Muscle of arm (tissue), 12 donors: ENCODE results near the gene FOXE3. TPM values are rescaled to one million over a fixed set of nuclear protein-coding genes. Genes with fewer than 3 reads are reported as not detected.
A peak's percentile ranks its signal among the peaks of the same experiment; 100 is the strongest.

ENCODE experiments used
- DNase-seq: peaks from one replicate; pipeline ENCODE4 v3.0.0-alpha.2; 2013
- polyA plus RNA-seq, 12 donors: library from polyadenylated mRNA; unstranded; fragments of 120-200 nt; gene quantifications; one replicate each; pipeline ENCODE4 v1.2.1, GENCODE V29; 2013; ENCODE audit not compliant: insufficient read length in 12 of 12

The FOXE3 gene
- polyA plus RNA-seq, 12 donors: 0.08 to 0.26 (median 0.20) TPM; not detected in 9

GRCh38 chr1:47403321-47403910, 12.7 kb upstream of the FOXE3 start:
- no peak for DNase-seq

DNA sequence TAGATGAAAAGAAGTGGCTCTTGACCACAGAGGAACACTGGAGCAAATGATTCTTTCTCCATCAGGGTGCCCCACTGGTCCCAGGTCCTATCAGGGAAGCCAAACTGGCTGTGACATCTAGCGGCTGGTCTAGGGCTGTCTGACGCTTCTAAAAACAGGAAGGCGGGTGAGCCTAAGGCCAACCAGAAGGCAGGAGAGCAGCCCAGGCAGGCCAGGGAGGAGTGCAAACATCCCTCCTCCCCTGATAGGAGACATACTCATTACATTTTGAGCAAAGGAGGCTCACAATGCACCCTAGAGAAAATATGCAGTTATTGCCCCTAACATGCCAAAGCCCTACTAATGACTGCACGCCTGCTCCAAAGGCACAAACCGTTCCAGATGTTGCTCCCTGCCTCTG, 10.4 kb upstream of the FOXE3 start:
- DNase-seq: no peak

DNA sequence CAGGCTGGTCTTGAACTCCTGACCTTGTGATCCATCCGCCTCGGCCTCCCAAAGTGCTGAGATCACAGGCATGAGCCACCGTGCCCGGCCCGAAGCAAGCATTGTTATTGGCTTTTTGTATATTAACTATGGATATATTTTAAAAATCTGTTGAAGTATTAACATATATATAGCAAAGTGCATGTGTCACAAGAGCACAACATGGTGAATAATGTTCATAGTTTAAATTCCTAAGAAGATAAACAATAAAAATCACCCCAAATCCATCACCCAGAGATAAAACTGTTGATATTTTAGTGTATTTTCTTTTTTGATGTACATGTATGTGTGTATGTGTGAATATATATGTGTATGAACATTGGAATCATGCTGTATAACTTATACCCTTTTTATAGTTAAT, 9.1 kb upstream of the FOXE3 start:
- no peak for DNase-seq

DNA sequence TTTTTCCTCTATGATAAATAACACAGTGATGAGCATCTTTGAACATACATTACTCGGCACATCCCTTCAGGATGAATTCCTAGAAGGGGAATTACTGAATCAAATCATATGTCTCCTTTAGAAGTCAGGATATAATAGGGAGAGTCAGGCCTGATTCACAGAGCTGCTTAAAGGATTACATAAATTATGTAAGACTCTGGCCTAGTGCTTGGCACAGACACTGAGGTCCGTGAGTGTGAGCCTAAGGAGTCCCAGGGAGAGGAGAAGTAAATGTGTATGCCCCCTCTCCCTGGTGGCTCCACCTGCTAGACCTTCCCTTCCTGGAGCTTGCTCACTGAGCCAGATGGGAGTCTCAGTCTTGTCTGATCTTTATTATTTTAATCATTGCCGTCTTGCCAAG, 8.6 kb upstream of the FOXE3 start:
- no peak for DNase-seq

- DNase-seq: no peak
Measured at GRCh38 chr1:47409311-47410067, 6.6 kb upstream of the FOXE3 start.

GRCh38 chr1:47410068-47410455, 6.0 kb upstream of the FOXE3 start:
- no peak for DNase-seq

DNA sequence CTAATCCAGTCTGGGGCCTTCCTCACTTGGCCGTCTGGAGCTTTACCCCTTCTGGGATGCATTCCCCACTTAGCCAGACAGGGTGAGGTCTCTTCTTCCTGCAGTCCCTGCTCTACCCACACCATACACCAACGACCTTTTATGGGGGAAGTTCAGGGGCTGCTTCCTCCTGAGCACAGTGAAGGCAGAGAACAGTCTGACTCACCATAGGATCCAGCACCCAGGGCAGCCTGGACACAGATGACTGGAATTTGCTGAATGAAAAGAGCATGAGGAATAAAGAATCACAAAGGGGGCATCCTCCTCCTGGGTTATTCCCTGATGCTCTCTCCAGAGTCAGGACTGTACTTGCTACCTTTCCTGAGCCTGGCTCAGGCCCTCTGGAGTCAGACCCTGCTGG, 4.6 kb upstream of the FOXE3 start:
- no peak for DNase-seq

DNA sequence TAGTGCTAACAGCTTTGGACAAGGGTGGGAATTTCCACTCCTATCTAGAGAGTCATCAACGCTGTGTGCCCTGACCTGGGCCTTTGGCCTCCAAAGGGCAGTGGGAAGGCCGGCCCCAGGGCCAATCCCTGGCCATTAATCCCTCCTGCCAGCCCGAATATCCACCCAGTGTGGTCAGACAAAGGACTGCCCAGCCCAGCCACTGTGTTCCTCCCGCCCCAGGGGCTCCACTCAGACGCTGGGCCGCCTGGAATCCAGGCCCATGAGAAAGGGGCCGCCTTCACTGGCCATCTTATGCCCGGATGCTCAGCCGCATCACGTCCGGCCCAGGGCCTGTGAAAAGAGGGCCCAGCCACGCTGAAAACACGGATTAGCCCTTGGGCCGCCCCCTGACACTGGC, 3.6 kb upstream of the FOXE3 start:
- no peak for DNase-seq

DNA sequence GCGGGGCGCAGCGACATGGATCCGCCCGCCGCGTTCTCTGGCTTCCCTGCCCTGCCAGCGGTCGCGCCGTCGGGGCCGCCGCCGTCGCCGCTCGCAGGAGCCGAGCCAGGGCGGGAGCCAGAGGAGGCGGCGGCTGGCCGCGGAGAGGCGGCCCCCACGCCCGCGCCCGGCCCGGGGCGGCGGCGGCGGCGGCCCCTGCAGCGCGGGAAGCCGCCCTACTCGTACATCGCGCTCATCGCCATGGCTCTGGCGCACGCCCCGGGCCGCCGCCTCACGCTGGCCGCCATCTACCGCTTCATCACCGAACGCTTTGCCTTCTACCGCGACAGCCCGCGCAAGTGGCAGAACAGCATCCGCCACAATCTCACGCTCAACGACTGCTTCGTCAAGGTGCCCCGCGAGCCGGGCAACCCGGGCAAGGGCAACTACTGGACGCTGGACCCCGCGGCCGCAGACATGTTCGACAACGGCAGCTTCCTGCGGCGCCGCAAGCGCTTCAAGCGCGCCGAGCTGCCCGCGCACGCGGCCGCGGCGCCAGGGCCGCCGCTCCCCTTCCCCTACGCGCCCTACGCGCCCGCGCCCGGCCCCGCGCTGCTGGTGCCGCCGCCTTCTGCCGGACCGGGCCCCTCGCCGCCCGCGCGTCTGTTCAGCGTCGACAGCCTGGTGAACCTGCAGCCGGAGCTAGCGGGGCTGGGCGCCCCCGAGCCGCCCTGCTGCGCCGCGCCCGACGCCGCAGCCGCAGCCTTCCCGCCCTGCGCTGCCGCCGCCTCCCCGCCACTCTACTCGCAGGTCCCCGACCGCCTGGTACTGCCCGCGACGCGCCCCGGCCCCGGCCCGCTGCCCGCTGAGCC, 459 bp downstream of the FOXE3 start:
- no peak for DNase-seq

DNA sequence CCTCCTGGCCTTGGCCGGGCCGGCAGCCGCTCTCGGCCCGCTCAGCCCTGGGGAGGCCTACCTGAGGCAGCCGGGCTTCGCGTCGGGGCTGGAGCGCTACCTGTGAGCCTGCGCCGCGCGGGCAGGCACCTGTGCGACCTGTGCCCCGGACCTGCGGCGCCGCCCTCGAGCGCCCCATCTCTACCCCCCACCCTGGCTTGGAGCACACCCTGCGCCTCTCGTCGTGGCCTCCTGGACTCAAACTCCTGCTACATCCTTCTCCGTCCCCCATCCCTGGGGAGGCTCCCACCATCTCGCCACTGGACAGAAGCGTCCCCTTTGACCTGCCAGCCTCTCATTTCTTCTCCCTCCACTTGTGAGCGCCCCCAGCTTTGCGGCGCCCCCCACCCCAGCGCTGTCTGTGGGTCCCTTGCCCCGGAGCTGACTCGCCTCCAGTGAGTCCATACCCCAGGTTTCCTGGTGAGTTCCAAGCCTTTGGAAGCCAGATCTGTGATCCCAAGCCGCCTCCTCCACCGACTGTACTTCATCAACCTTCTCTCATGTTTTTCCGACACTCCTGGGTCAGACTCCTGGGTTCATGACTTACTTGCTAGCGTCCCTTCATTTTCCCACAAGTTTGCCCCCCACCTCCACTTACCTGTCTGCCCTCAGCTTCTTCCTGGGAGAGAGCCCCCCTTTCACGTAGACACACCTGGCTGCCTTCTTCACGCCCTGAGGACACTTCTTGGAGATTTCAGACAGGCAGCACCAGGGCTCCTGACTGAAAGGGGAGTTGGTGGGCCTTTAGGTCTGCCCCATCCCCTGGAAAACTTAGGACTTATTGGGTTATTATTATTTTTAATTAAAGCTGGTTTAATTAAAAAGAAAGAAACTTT, 1.3 kb downstream of the FOXE3 start:
- no peak for DNase-seq

DNA sequence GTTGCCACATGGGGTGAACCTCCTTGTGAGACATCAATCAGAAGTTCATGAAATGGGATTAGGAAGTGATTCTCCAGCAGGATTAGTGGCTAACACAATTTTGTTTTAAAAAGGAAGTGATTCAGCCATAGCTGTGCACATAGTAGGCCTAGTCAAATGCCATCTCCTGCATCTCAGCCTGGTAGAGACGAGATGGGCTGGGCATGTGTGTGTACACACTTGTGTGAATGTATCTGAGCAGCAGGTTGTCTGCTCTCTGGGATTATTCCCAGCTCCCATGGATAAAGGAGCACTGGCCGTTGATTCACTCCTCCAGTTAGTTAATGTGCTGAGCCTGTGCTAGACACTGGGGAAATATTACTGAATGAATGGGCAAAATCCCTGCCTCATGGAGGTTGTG, 2.0 kb downstream of the FOXE3 start:
- no peak for DNase-seq

GRCh38 chr1:47418681-47419325, 2.7 kb downstream of the FOXE3 start:
- DNase-seq: no peak

DNA sequence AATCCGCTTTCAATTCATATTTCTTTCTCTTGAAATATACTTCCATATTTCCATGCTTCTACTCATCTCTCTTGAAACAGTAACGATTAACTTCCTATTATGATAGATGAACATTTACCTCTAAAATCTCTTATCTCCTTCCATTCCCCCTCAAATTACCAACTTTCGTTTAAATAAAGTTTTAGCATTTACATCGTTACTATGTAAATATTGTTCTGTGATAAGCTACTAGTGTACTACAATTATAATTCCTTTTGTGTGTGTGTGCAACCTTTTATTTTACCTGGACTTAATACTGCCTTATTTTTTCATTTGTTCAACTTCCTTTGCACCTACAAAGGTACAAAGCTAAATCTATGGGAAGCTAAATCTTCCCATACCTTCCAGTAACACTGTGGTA, 4.5 kb downstream of the FOXE3 start:
- no peak for DNase-seq

GRCh38 chr1:47423872-47424271, 7.8 kb downstream of the FOXE3 start:
- DNase-seq: no peak

DNA sequence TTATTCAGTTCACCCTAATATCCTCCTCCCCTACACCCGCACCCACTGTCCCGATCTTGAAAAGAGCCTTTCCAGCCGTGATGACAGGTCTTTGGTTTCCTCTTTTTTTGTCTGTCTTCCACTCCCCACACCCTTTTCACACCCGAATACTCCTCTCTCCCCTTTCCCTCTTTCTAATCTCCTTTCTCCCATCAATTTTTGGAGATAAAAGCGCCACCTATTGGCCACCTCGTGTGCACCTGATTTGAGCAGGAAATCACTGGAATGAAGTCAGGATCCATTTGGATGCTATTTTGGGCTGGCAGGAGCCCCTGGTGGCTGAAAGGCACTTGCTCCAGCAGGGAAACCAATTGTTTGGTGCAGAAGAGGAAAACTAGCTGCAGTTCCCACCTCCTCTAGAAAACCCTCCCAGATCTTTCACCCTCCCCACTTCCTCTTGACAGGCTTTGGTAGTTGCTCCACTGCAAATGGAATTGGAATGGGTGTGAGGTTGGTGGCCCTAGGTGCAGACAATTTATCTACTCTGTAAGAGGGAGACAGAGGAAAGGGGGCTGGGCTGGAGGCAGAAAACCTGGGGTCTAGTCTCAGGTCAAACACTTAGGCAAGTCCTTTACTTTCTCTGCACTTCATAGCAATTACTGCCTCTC, 8.4 kb downstream of the FOXE3 start:
- no peak for DNase-seq

- no peak for DNase-seq
Measured at GRCh38 chr1:47431534-47431933, 15.4 kb downstream of the FOXE3 start.

DNA sequence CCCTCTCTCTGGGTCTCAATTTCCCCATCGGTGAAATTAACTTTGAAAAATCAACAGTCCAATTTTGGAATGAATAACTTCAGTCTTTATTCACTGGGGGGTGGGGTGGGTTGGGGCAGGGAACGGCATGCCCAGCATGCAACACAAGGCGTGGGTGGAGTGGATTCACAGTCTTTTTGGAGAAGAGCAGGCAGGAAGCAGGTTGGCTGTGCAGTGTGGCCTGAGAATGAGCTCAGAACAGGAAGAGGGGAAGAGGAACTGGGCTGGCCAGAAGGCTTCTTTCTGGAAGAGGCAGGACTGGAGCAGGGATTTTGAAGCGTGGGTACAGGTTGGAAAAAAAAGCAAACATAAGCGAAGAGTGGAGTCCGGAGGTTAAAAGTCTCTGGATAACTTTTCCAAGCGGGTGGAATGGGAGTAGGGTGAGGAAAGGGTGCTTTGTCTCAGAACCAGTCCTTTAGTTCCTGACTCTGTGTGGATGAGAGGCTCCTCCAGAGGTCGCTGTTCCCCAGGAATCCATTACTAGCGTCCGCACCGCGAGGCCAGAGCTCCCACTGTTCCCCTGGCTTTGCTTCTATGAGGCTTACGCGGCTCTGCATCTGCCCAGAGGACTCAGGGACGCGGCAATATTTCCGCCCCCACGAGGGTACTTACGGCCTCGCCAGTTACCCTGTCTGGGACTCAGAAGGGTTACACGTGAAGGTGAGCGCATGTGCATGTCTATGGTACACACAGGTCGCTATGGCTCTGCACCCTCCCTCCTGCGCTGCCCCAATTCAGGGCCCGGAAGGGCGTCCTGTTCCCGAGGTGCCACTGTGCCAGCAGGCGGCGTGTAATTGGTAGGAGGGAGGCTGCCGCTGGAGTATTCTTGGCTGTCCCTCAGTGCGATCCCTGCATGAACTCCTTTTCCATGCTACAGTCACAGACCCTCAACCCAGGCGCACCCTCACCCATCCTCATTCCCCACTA, 16.3 kb downstream of the FOXE3 start:
- DNase-seq: peak; percentile 86

DNA sequence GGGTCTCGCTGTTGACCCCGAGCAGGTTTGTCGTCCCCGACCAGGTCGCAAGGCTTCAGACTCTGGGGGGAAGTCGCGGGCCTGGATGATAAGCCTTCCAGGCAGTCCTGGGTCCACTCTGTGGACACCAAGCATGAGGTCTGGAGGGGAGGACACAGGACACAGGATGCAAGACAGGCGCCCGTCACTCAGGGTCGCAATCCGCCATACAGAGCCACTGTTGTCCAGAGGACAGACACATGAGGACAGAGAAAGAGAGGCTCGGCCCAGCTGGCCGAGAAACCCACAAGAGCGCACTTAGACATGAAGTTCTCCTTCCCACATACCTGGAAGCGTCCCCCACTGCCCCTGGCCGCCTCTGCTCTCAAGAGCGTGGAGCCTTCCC, 16.9 kb downstream of the FOXE3 start:
- DNase-seq: no peak

GRCh38 chr1:47433477-47434050, 17.5 kb downstream of the FOXE3 start:
- no peak for DNase-seq
